ENCODE measurements around the gene TARP.

Gene TARP

GRCh38 chr7:38307640-38308039, 34.2 kb upstream of the TARP start:
- RAD21 ChIA-PET (ENCODE audit: low non-redundant PET in 1 of 2, low total read pairs in 2 of 2, uncharacterized antibody in 2 of 2, unreplicated experiment in 2 of 2) = no interaction called here
- Histone ChIP-seq H3K27me3 (ENCODE audit: insufficient read depth, low read length) (peaks cover 32% of the 10 kb centered on the region), H3K9me2 (ENCODE audit: insufficient read depth) (no peaks in the 10 kb centered on the region), H3K27ac (ENCODE audit: low read depth, low read length) (no peak overlapping the region), H3K4me3 (replicated peaks in 1 of 2; ENCODE audit: low read depth in 1 of 2, low read length in 2 of 2) (no peak overlapping the region), H2AFZ (ENCODE audit: low read depth, low read length, poor library complexity, severe bottlenecking) (no peak overlapping the region), H3K36me3 (ENCODE audit: control insufficient read depth in 1 of 2, insufficient read depth in 2 of 2, low read length in 2 of 2) (no peaks in the 10 kb centered on the region), H3K4me1 (ENCODE audit: control insufficient read depth in 1 of 2, insufficient read depth in 2 of 2, low read length in 2 of 2) (no peaks in the 10 kb centered on the region), H3K4me2 (ENCODE audit: low read length) (no peak overlapping the region), H3K9me3 (ENCODE audit: control insufficient read depth in 1 of 2, insufficient read depth in 1 of 2, low read depth in 1 of 2, low read length in 2 of 2) (no peaks in the 10 kb centered on the region), H3K9ac (ENCODE audit: low read length) (no peak overlapping the region), H4K20me1 (ENCODE audit: insufficient read depth) (no peaks in the 10 kb centered on the region), H3K79me2 (ENCODE audit: insufficient read depth, low read length) (no peaks in the 10 kb centered on the region)
- no TSS peak for BruUV-seq (replicated peaks)
- POLR2A ChIA-PET = no interaction called here
- intact Hi-C loops (cut with micrococcal nuclease) = no loop called here
- ATAC-seq (no peak), DNase-seq (ENCODE audit: low read depth, low spot score) (no peak)
- CTCF ChIA-PET = interaction anchor here (3.0 kb wide), 1 partner anchor 12 kb away, joined by 9 read pairs; no protein-coding TSS in a partner anchor
- TF ChIP-seq CEBPB (IDR thresholded peaks at IDR 0.05; ENCODE audit: low read depth) (no peak), TCF7L2 (IDR thresholded peaks at IDR 0.05; ENCODE audit: borderline replicate concordance, extremely low read depth, insufficient read depth, insufficient read length) (no peak), ATF3 (IDR thresholded peaks at IDR 0.05) (no peak), ZBTB33 (IDR thresholded peaks at IDR 0.05; ENCODE audit: extremely low read depth, insufficient replicate concordance, low read length) (no peak), RAD21 (IDR thresholded peaks at IDR 0.05; ENCODE audit: low read depth) (no peak), EZH2 (IDR thresholded peaks at IDR 0.05) (no peak), ZNF274 (IDR thresholded peaks at IDR 0.05; ENCODE audit: low read depth, low read length) (no peak), REST (IDR thresholded peaks at IDR 0.05; ENCODE audit: low read depth) (no peak), EZH2phosphoT487 (IDR thresholded peaks at IDR 0.05; ENCODE audit: borderline replicate concordance) (no peak), ZFX (IDR thresholded peaks at IDR 0.05) (no peak), EGR1 (IDR thresholded peaks at IDR 0.05; ENCODE audit: low read depth) (no peak), ELF1 (IDR thresholded peaks at IDR 0.05; ENCODE audit: borderline replicate concordance, low read depth) (no peak), CTCF (IDR thresholded peaks at IDR 0.05 in 2 of 3, conservative IDR thresholded peaks at IDR 0.05 in 1 of 3; ENCODE audit: borderline replicate concordance in 1 of 3, insufficient read depth in 1 of 3, low read depth in 2 of 3, low read length in 2 of 3) (no peak), MAX (IDR thresholded peaks at IDR 0.05) (no peak)
